GM23338 (cell line): ENCODE data around the gene STARD13. TPM values are rescaled to one million over a fixed set of nuclear protein-coding genes. Genes with fewer than 3 reads are reported as not detected.

Experiments used
- ATAC-seq: fragments of 200-7000 bp; cut with Tn5 transposase; 3 replicates; pipeline ENCODE4 v1.9.1; 2020
- DNase-seq: peaks from one replicate; pipeline ENCODE4 v3.0.0-alpha.2; 2015; ENCODE audit warnings: low spot score
- H2AFZ ChIP-seq: fragments of 200-600 bp; sonication (generic); 2 replicates; pipeline ENCODE4 v1.8.0; 2016; ENCODE audit warnings: antibody characterized with exemption, mild to moderate bottlenecking, moderate library complexity
- H3F3A ChIP-seq: fragments of 200-600 bp; sonication (generic); replicated peaks from 2 replicates; pipeline ENCODE4 v1.8.0; 2017; ENCODE audit warnings: antibody characterized with exemption, mixed run types, low read depth
- H3K27ac ChIP-seq: fragments of 200-600 bp; sonication (generic); 2 replicates; pipeline ENCODE4 v1.6.1; 2016; ENCODE audit warnings: low read depth
- H3K27me3 ChIP-seq: fragments of 200-600 bp; sonication (generic); 2 replicates; pipeline ENCODE4 v1.8.0; 2016; ENCODE audit warnings: mild to moderate bottlenecking, mixed run types, moderate library complexity; ENCODE audit not compliant: insufficient read depth
- H3K36me3 ChIP-seq: fragments of 200-600 bp; sonication (generic); 2 replicates; pipeline ENCODE4 v1.8.0; 2016; ENCODE audit warnings: mild to moderate bottlenecking; ENCODE audit not compliant: insufficient read depth
- H3K4me1 ChIP-seq: fragments of 200-600 bp; sonication (generic); 2 replicates; pipeline ENCODE4 v1.8.0; 2016; ENCODE audit warnings: mild to moderate bottlenecking, moderate library complexity; ENCODE audit not compliant: insufficient read depth
- H3K4me2 ChIP-seq: fragments of 200-600 bp; sonication (generic); 2 replicates; pipeline ENCODE4 v1.7.1; 2017; ENCODE audit warnings: mixed run types
- H3K4me3 ChIP-seq: fragments of 200-600 bp; sonication (generic); 2 replicates; pipeline ENCODE4 v1.6.1; 2016; ENCODE audit warnings: mixed run types
- H3K79me2 ChIP-seq: fragments of 200-600 bp; sonication (generic); replicated peaks from 2 replicates; pipeline ENCODE4 v1.8.0; 2017; ENCODE audit warnings: mild to moderate bottlenecking; ENCODE audit not compliant: insufficient read depth
- H3K9me2 ChIP-seq: fragments of 200-600 bp; sonication (generic); 2 replicates; pipeline ENCODE4 v1.8.0; 2017; ENCODE audit not compliant: insufficient read depth
- H4K20me1 ChIP-seq: fragments of 200-600 bp; sonication (generic); replicated peaks from 2 replicates; pipeline ENCODE4 v1.8.0; 2017; ENCODE audit warnings: mild to moderate bottlenecking; ENCODE audit not compliant: insufficient read depth
- H3K27ac Mint-ChIP-seq: 2 replicates; pipeline ENCODE4 v1.8.0; 2020; ENCODE audit warnings: inconsistent platforms, mild to moderate bottlenecking, moderate library complexity, mixed read lengths
- H3K27me3 Mint-ChIP-seq: 3 replicates; pipeline ENCODE4 v1.8.0; 2022; ENCODE audit warnings: low read depth, mild to moderate bottlenecking, moderate library complexity, mixed read lengths, inconsistent platforms; ENCODE audit not compliant: insufficient read depth, poor library complexity
- H3K36me3 Mint-ChIP-seq: 3 replicates; pipeline ENCODE4 v1.8.0; 2021; ENCODE audit warnings: low read depth, mild to moderate bottlenecking, inconsistent platforms, moderate library complexity, mixed read lengths
- H3K4me1 Mint-ChIP-seq: 3 replicates; pipeline ENCODE4 v1.8.0; 2020; ENCODE audit warnings: mild to moderate bottlenecking, inconsistent platforms, mixed read lengths
- H3K4me3 Mint-ChIP-seq: 3 replicates; pipeline ENCODE4 v1.8.0; 2021; ENCODE audit warnings: moderate library complexity, mild to moderate bottlenecking, inconsistent platforms, mixed read lengths
- H3K9me3 Mint-ChIP-seq: 3 replicates; pipeline ENCODE4 v1.8.0; 2020; ENCODE audit warnings: moderate library complexity, mild to moderate bottlenecking, inconsistent platforms, mixed read lengths
- CREB1 ChIP-seq: fragments of 250-450 bp; sonication (Bioruptor Pico); IDR thresholded peaks from 2 replicates; pipeline ENCODE4 v1.5.0; 2020; ENCODE audit warnings: low read depth, mild to moderate bottlenecking, moderate library complexity
- CTCF ChIP-seq, 2 experiments: fragments of 200-600 bp in 1 of 2; sonication (generic) in 1 of 2; conservative IDR thresholded peaks; 2 replicates each; pipeline versions ENCODE4 v1.5.1 to v1.6.1; 2016 to 2017; ENCODE audit warnings: antibody characterized with exemption in 2 of 2, low read depth in 2 of 2, mild to moderate bottlenecking in 2 of 2, moderate library complexity in 1 of 2
- ETS1 ChIP-seq: IDR thresholded peaks from 2 replicates; pipeline ENCODE4 v1.6.1; 2016; ENCODE audit warnings: antibody characterized with exemption
- EZH2 ChIP-seq: fragments of 200-600 bp; sonication (generic); IDR thresholded peaks from one replicate; pipeline ENCODE4 v1.8.0; 2017; ENCODE audit warnings: antibody characterized with exemption, mild to moderate bottlenecking, low read depth; ENCODE audit not compliant: unreplicated experiment
- EZH2phosphoT487 ChIP-seq: fragments of 200-600 bp; sonication (generic); IDR thresholded peaks from one replicate; pipeline ENCODE4 v1.8.1; 2018; ENCODE audit warnings: antibody characterized with exemption; ENCODE audit not compliant: unreplicated experiment
- NANOG ChIP-seq: IDR thresholded peaks from 2 replicates; pipeline ENCODE4 v1.6.1; 2016; ENCODE audit warnings: antibody characterized with exemption, borderline replicate concordance
- POLR2AphosphoS5 ChIP-seq: IDR thresholded peaks from 2 replicates; pipeline ENCODE4 v1.6.1; 2016; ENCODE audit warnings: antibody characterized with exemption, low read depth
- STAT1 ChIP-seq: IDR thresholded peaks from one replicate; pipeline ENCODE4 v1.6.1; 2016; ENCODE audit warnings: antibody characterized with exemption; ENCODE audit not compliant: unreplicated experiment
- ZNF114 ChIP-seq: fragments of 250-450 bp; sonication (Bioruptor Pico); IDR thresholded peaks from 2 replicates; pipeline ENCODE4 v1.5.0; 2020; ENCODE audit warnings: mild to moderate bottlenecking, moderate library complexity
- ZNF331 ChIP-seq: fragments of 250-450 bp; sonication (Bioruptor Pico); IDR thresholded peaks from 2 replicates; pipeline ENCODE4 v1.5.0; 2020; ENCODE audit warnings: low read depth, mild to moderate bottlenecking, moderate library complexity
- polyA plus RNA-seq: library from polyadenylated mRNA; unstranded; fragments of >200 nt; fragmentation: Nextera tagmentation; extraction: Ambion mirVana; gene quantifications from 2 replicates; pipeline ENCODE4 v1.2.1, GENCODE V29; 2016
- total RNA-seq: library from RNA; depleted of rRNA; stranded (reverse); fragments of >200 nt; shearing (Covaris generic); gene quantifications from 2 replicates; pipeline ENCODE4 v1.2.3, GENCODE V29; 2014
- TF ChIP-seq, protein P1 (sequence below): IDR thresholded peaks from one replicate; pipeline ENCODE4 v1.6.1; 2018; ENCODE audit warnings: antibody characterized with exemption; ENCODE audit not compliant: unreplicated experiment
- TF ChIP-seq, protein P2 (sequence below): fragments of 250-450 bp; sonication (Bioruptor Pico); IDR thresholded peaks from 2 replicates; pipeline ENCODE4 v1.5.0; 2020; ENCODE audit warnings: mild to moderate bottlenecking, moderate library complexity

Gene STARD13
- total and polyA plus RNA-seq, 2 experiments from 2014 or later, result 3.2 to 5.2 TPM

GRCh38 chr13:33287142-33287882 is 1.8 kb upstream of the STARD13 start:
- Histone ChIP-seq H3K4me2 (no peak overlapping the region), H3K4me3 (no peak overlapping the region), H3F3A (no peaks in the 10 kb centered on the region), H3K4me1 (peaks cover 21% of the 10 kb centered on the region), H3K27ac (no peak overlapping the region), H3K79me2 (no peaks in the 10 kb centered on the region), H3K27me3 (no peaks in the 10 kb centered on the region), H3K9me2 (no peaks in the 10 kb centered on the region), H2AFZ (no peak overlapping the region; the same call in 1 of the 2 replicates), H3K36me3 (no peaks in the 10 kb centered on the region; the same call in 1 of the 2 replicates), H4K20me1 (no peaks in the 10 kb centered on the region)
- Mint-ChIP-seq H3K9me3 (no peaks in the 10 kb centered on the region), H3K27me3 (no peaks in the 10 kb centered on the region), H3K27ac (no peak overlapping the region), H3K36me3 (no peaks in the 10 kb centered on the region), H3K4me1 (peaks cover 24% of the 10 kb centered on the region), H3K4me3 (no peak overlapping the region)
- no peak for ATAC-seq
- no peak for DNase-seq
- no peak for TF ChIP-seq POLR2AphosphoS5
- TF ChIP-seq EZH2, result no peak
- TF ChIP-seq NANOG, result no peak
- TF ChIP-seq STAT1, result no peak
- no peak for TF ChIP-seq CTCF (conservative IDR thresholded peaks at IDR 0.05; ENCODE audit: low read depth in 2 of 2)
- TF ChIP-seq ETS1, result no peak
- TF ChIP-seq, protein P1, sequence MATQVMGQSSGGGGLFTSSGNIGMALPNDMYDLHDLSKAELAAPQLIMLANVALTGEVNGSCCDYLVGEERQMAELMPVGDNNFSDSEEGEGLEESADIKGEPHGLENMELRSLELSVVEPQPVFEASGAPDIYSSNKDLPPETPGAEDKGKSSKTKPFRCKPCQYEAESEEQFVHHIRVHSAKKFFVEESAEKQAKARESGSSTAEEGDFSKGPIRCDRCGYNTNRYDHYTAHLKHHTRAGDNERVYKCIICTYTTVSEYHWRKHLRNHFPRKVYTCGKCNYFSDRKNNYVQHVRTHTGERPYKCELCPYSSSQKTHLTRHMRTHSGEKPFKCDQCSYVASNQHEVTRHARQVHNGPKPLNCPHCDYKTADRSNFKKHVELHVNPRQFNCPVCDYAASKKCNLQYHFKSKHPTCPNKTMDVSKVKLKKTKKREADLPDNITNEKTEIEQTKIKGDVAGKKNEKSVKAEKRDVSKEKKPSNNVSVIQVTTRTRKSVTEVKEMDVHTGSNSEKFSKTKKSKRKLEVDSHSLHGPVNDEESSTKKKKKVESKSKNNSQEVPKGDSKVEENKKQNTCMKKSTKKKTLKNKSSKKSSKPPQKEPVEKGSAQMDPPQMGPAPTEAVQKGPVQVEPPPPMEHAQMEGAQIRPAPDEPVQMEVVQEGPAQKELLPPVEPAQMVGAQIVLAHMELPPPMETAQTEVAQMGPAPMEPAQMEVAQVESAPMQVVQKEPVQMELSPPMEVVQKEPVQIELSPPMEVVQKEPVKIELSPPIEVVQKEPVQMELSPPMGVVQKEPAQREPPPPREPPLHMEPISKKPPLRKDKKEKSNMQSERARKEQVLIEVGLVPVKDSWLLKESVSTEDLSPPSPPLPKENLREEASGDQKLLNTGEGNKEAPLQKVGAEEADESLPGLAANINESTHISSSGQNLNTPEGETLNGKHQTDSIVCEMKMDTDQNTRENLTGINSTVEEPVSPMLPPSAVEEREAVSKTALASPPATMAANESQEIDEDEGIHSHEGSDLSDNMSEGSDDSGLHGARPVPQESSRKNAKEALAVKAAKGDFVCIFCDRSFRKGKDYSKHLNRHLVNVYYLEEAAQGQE, result no peak
- no peak for TF ChIP-seq ZNF331 (CRISPR knock-in tag)
- TF ChIP-seq, protein P2, sequence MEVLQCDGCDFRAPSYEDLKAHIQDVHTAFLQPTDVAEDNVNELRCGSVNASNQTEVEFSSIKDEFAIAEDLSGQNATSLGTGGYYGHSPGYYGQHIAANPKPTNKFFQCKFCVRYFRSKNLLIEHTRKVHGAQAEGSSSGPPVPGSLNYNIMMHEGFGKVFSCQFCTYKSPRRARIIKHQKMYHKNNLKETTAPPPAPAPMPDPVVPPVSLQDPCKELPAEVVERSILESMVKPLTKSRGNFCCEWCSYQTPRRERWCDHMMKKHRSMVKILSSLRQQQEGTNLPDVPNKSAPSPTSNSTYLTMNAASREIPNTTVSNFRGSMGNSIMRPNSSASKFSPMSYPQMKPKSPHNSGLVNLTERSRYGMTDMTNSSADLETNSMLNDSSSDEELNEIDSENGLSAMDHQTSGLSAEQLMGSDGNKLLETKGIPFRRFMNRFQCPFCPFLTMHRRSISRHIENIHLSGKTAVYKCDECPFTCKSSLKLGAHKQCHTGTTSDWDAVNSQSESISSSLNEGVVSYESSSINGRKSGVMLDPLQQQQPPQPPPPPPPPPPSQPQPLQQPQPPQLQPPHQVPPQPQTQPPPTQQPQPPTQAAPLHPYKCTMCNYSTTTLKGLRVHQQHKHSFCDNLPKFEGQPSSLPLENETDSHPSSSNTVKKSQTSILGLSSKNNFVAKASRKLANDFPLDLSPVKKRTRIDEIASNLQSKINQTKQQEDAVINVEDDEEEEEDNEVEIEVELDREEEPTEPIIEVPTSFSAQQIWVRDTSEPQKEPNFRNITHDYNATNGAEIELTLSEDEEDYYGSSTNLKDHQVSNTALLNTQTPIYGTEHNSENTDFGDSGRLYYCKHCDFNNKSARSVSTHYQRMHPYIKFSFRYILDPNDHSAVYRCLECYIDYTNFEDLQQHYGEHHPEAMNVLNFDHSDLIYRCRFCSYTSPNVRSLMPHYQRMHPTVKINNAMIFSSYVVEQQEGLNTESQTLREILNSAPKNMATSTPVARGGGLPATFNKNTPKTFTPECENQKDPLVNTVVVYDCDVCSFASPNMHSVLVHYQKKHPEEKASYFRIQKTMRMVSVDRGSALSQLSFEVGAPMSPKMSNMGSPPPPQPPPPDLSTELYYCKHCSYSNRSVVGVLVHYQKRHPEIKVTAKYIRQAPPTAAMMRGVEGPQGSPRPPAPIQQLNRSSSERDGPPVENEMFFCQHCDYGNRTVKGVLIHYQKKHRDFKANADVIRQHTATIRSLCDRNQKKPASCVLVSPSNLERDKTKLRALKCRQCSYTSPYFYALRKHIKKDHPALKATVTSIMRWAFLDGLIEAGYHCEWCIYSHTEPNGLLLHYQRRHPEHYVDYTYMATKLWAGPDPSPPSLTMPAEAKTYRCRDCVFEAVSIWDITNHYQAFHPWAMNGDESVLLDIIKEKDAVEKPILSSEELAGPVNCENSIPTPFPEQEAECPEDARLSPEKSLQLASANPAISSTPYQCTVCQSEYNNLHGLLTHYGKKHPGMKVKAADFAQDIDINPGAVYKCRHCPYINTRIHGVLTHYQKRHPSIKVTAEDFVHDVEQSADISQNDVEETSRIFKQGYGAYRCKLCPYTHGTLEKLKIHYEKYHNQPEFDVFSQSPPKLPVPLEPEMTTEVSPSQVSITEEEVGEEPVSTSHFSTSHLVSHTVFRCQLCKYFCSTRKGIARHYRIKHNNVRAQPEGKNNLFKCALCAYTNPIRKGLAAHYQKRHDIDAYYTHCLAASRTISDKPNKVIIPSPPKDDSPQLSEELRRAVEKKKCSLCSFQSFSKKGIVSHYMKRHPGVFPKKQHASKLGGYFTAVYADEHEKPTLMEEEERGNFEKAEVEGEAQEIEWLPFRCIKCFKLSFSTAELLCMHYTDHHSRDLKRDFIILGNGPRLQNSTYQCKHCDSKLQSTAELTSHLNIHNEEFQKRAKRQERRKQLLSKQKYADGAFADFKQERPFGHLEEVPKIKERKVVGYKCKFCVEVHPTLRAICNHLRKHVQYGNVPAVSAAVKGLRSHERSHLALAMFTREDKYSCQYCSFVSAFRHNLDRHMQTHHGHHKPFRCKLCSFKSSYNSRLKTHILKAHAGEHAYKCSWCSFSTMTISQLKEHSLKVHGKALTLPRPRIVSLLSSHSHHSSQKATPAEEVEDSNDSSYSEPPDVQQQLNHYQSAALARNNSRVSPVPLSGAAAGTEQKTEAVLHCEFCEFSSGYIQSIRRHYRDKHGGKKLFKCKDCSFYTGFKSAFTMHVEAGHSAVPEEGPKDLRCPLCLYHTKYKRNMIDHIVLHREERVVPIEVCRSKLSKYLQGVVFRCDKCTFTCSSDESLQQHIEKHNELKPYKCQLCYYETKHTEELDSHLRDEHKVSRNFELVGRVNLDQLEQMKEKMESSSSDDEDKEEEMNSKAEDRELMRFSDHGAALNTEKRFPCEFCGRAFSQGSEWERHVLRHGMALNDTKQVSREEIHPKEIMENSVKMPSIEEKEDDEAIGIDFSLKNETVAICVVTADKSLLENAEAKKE, result no peak
- TF ChIP-seq CREB1 (CRISPR knock-in tag), result no peak
- TF ChIP-seq ZNF114 (CRISPR knock-in tag), result no peak
- TF ChIP-seq EZH2phosphoT487, result no peak
